ENCODE data around the gene PHACTR3.

Gene PHACTR3

DNA sequence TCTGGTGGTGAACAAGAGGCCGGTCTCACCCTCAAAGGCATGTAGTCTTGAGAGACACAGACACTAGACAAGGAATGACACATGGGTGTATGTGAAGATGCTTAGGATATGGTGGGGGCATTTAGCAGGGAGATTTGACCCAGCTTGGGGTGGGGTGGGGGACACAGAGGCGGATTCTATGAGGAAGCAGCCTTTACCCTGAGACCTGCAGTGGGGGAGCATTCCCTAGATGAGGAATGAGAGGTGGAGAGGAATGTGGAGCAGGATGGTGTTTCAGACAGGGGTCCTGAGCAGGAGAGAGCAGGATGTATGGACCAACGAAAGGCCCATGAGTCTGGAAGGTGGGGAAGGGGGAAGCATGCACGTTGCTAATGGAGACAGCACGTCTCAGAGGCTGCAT, 57.8 kb downstream of the PHACTR3 start:
- CTCF ChIA-PET: no interaction called here
- no peak overlapping the region for H3K4me3 ChIP-seq (ENCODE audit: low read depth, low read length)
- DNase-seq (ENCODE audit: low read depth, low spot score): no peak
- TF ChIP-seq CTCF (IDR thresholded peaks at IDR 0.05; ENCODE audit: insufficient read depth, low read length, missing control alignments): no peak
- POLR2A ChIA-PET: no interaction called here

- no peak for DNase-seq (ENCODE audit: low read depth, low spot score)
- TF ChIP-seq CTCF (IDR thresholded peaks at IDR 0.05; ENCODE audit: insufficient read depth, low read length, missing control alignments): no peak
- H3K4me3 ChIP-seq (ENCODE audit: low read depth, low read length): no peak overlapping the region
- ChIA-PET POLR2A (no interaction called here), CTCF (no interaction called here)
Measured at GRCh38 chr20:59662856-59663512, 58.6 kb downstream of the PHACTR3 start.

GRCh38 chr20:59663513-59664060, 59.2 kb downstream of the PHACTR3 start:
- POLR2A ChIA-PET: no interaction called here
- CTCF ChIA-PET: no interaction called here
- TF ChIP-seq CTCF (IDR thresholded peaks at IDR 0.05; ENCODE audit: insufficient read depth, low read length, missing control alignments): no peak
- no peak for DNase-seq (ENCODE audit: low read depth, low spot score)
- no peak overlapping the region for H3K4me3 ChIP-seq (ENCODE audit: low read depth, low read length)

- H3K4me3 ChIP-seq (ENCODE audit: low read depth, low read length): no peak overlapping the region
- no peak for TF ChIP-seq CTCF (IDR thresholded peaks at IDR 0.05; ENCODE audit: insufficient read depth, low read length, missing control alignments)
- no peak for DNase-seq (ENCODE audit: low read depth, low spot score)
- POLR2A ChIA-PET: no interaction called here
- CTCF ChIA-PET: no interaction called here
Measured at GRCh38 chr20:59664421-59664941, 60.1 kb downstream of the PHACTR3 start.

DNA sequence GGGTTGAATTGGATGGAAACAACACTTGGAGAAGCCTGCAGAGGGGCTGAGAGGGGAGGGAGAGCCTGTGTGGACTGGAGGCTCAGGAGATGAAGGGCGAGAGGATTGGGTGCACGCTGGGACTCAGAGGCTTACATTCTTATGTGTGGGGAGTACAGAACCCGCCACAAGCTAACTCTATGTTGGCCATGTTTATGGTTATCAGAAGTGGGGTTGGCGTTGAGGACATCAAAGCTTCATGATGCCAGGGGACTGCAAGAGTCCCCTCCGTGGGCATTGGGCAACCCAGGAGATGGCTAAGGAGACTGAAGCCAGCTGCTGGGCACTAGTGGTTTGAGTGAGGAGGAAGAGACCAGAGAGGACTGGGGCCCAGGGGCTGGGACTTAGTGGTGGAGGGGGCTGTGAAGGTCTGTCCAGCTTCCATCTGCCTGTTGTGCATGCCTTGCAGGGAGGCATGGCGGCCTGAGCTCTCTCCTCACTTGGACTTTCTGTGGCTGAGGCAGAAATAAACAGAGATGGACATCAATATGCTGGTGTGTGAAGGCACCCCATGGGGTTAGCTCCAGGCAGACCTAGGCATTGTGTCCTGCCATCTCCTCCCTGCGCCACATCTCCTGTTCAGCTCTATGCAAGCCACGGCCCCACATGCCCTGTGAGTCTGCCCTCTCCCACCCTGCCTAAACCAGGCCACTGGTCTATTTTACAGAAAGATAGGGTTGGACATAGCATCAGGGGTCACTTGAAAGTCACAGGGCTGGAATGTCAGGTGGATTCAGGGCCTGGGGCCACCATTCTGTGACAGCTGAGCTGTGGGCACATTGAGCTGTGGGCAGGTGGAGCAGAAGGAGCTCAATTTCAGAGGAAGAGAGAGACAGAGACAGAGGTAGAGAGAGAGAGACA, 61.6 kb downstream of the PHACTR3 start:
- H3K4me3 ChIP-seq (ENCODE audit: low read depth, low read length): no peak overlapping the region
- no peak for TF ChIP-seq CTCF (IDR thresholded peaks at IDR 0.05; ENCODE audit: insufficient read depth, low read length, missing control alignments)
- DNase-seq (ENCODE audit: low read depth, low spot score): no peak
- CTCF ChIA-PET: no interaction called here
- POLR2A ChIA-PET: no interaction called here

DNA sequence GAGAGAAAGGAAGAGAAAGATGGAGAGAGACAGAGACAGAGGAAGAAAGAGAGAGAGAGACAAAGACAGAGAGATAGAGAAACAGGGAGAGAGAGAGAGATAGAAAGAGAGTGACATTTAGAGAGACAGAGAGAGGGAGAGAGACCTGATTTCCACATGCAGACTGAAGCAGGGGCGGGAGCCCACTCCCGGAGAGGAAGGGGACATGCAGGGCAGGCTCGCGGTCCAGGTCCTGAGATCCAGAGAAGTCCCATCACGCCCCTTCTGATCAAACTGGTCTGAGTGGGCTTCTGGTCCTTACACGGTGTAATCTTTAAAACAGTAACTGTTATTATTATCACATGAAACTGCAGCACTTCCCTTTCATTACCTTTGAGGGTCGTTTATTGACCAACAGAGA, 62.2 kb downstream of the PHACTR3 start:
- ChIA-PET POLR2A (no interaction called here), CTCF (no interaction called here)
- no peak for DNase-seq (ENCODE audit: low read depth, low spot score)
- TF ChIP-seq CTCF (IDR thresholded peaks at IDR 0.05; ENCODE audit: insufficient read depth, low read length, missing control alignments): no peak
- no peak overlapping the region for H3K4me3 ChIP-seq (ENCODE audit: low read depth, low read length)
